Measurements from ENCODE around the gene HELB.

DNA sequence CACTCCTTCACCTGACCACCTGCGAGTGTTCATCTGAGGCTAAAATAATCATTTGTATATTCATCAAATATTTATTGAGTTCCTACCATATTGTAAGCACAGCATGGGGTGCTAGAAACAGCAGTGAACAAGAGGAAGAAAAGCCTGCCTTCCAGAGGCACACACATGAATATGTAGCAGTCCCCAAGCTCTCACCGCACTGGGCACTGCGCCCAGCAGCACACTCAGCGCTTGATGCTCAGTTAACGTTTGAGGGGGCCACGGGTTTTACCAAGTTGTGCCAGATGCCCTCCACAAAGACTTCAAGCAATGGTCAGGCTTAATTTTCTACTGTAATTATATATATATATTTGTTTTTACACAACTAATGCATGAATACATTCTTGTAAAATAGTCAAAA lies 52.0 kb downstream of the HELB start:
- TF ChIP-seq, protein P1, sequence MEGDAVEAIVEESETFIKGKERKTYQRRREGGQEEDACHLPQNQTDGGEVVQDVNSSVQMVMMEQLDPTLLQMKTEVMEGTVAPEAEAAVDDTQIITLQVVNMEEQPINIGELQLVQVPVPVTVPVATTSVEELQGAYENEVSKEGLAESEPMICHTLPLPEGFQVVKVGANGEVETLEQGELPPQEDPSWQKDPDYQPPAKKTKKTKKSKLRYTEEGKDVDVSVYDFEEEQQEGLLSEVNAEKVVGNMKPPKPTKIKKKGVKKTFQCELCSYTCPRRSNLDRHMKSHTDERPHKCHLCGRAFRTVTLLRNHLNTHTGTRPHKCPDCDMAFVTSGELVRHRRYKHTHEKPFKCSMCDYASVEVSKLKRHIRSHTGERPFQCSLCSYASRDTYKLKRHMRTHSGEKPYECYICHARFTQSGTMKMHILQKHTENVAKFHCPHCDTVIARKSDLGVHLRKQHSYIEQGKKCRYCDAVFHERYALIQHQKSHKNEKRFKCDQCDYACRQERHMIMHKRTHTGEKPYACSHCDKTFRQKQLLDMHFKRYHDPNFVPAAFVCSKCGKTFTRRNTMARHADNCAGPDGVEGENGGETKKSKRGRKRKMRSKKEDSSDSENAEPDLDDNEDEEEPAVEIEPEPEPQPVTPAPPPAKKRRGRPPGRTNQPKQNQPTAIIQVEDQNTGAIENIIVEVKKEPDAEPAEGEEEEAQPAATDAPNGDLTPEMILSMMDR (IDR thresholded peaks at IDR 0.05): no peak
- TF ChIP-seq EP300 (IDR thresholded peaks at IDR 0.05) (no peak), POLR2AphosphoS5 (IDR thresholded peaks at IDR 0.05) (no peak), POLR2A (IDR thresholded peaks at IDR 0.05) (no peak)

Data from upper lobe of left lung (tissue), 4 donors.